IMR-90 (cell line): ENCODE measurements around the gene EIF3K. TPM values are rescaled to one million over a fixed set of nuclear protein-coding genes. Genes with fewer than 3 reads are reported as not detected.

Experiments used
- ATAC-seq: fragments of 200-7000 bp; cut with Tn5 transposase; 2 replicates; pipeline ENCODE4 v1.9.1; 2020; ENCODE audit warnings: low read depth, mild to moderate bottlenecking, moderate library complexity
- BruUV-seq: library from RNA; stranded (reverse); fragments of 400-500 nt; replicated peaks from 2 replicates; lab custom pipeline; 2021; lab: Mats Ljungman, UMichigan
- CTCF ChIA-PET: fragments of 300-600 bp; formaldehyde crosslinking; extraction: SDS; loops from one replicate; lab custom pipeline; 2021; ENCODE audit warnings: antibody characterized with exemption; lab: Yijun Ruan, JAX
- POLR2A ChIA-PET: fragments of 300-600 bp; sonication (Branson Sonifier 250); formaldehyde crosslinking; loops from one replicate; lab custom pipeline; 2022; ENCODE audit warnings: antibody characterized with exemption; ENCODE audit not compliant: unreplicated experiment; lab: Charles Lee
- DNase-seq: peaks from one replicate; pipeline ENCODE4 v3.0.0; 2013
- H2AFZ ChIP-seq: replicated peaks from 2 replicates; pipeline ENCODE3; 2013; ENCODE audit warnings: low read length, mild to moderate bottlenecking; ENCODE audit not compliant: poor library complexity
- H2AK5ac ChIP-seq: 2 replicates; pipeline ENCODE4 v1.6.1; 2013; ENCODE audit warnings: low read depth, low read length, inconsistent platforms
- H2AK9ac ChIP-seq: replicated peaks from 2 replicates; pipeline ENCODE3; 2013; ENCODE audit warnings: mild to moderate bottlenecking, low read depth, low read length, moderate library complexity; ENCODE audit not compliant: poor library complexity
- H2BK120ac ChIP-seq: 2 replicates; pipeline ENCODE4 v1.6.1; 2013; ENCODE audit warnings: low read depth, low read length, inconsistent platforms
- H2BK15ac ChIP-seq: 3 replicates; pipeline ENCODE4 v1.6.1; 2013; ENCODE audit warnings: low read depth, low read length, inconsistent platforms
- H2BK20ac ChIP-seq: 2 replicates; pipeline ENCODE4 v1.6.1; 2013; ENCODE audit warnings: low read depth, mild to moderate bottlenecking, inconsistent platforms, low read length, moderate library complexity
- H2BK5ac ChIP-seq: 2 replicates; pipeline ENCODE4 v1.6.1; 2013; ENCODE audit warnings: mild to moderate bottlenecking, low read depth, low read length, inconsistent platforms; ENCODE audit not compliant: poor library complexity, severe bottlenecking
- H3K14ac ChIP-seq: replicated peaks from 2 replicates; pipeline ENCODE4 v1.6.1; 2013; ENCODE audit warnings: low read depth, low read length, inconsistent platforms
- H3K18ac ChIP-seq: 2 replicates; pipeline ENCODE4 v1.6.1; 2013; ENCODE audit warnings: low read depth, low read length, control low read depth
- H3K23ac ChIP-seq: 2 replicates; pipeline ENCODE4 v1.6.1; 2013; ENCODE audit warnings: low read depth, low read length, inconsistent platforms
- H3K27ac ChIP-seq: 2 replicates; pipeline ENCODE4 v1.5.1; 2013; ENCODE audit warnings: mild to moderate bottlenecking, control low read depth, low read length; ENCODE audit not compliant: insufficient read depth
- H3K27me3 ChIP-seq: 2 replicates; pipeline ENCODE4 v1.6.1; 2013; ENCODE audit warnings: low read length; ENCODE audit not compliant: control insufficient read depth, insufficient read depth
- H3K36me3 ChIP-seq: 2 replicates; pipeline ENCODE4 v1.6.1; 2013; ENCODE audit warnings: low read length, mixed read lengths; ENCODE audit not compliant: control insufficient read depth, insufficient read depth
- H3K4ac ChIP-seq: 2 replicates; pipeline ENCODE4 v1.6.1; 2013; ENCODE audit warnings: low read depth, low read length, inconsistent platforms
- H3K4me1 ChIP-seq: 2 replicates; pipeline ENCODE4 v1.6.1; 2013; ENCODE audit warnings: low read length, mixed read lengths; ENCODE audit not compliant: control insufficient read depth, insufficient read depth
- H3K4me2 ChIP-seq: 2 replicates; pipeline ENCODE4 v1.6.1; 2013; ENCODE audit warnings: low read depth, mild to moderate bottlenecking, control low read depth, low read length, moderate library complexity
- H3K4me3 ChIP-seq: 2 replicates; pipeline ENCODE4 v1.5.1; 2013; ENCODE audit warnings: low read depth, mild to moderate bottlenecking, control low read depth, low read length, moderate library complexity; ENCODE audit not compliant: insufficient read depth
- H3K56ac ChIP-seq: 2 replicates; pipeline ENCODE4 v1.6.1; 2013; ENCODE audit warnings: low read length, inconsistent platforms; ENCODE audit not compliant: insufficient read depth; ENCODE audit errors: extremely low read depth
- H3K79me1 ChIP-seq, 2 experiments: 2 replicates each; pipeline ENCODE4 v1.6.1; 2013; ENCODE audit warnings: low read length in 2 of 2, inconsistent platforms in 1 of 2, low read depth in 1 of 2
- H3K9ac ChIP-seq: 2 replicates; pipeline ENCODE4 v1.6.1; 2013; ENCODE audit warnings: low read depth, low read length, control low read depth
- H3K9me1 ChIP-seq: 2 replicates; pipeline ENCODE4 v1.6.1; 2013; ENCODE audit warnings: low read length, inconsistent platforms; ENCODE audit not compliant: insufficient read depth
- H3K9me3 ChIP-seq: 2 replicates; pipeline ENCODE4 v1.6.1; 2013; ENCODE audit warnings: low read length; ENCODE audit not compliant: control insufficient read depth, insufficient read depth
- H4K20me1 ChIP-seq: 2 replicates; pipeline ENCODE4 v1.6.1; 2013; ENCODE audit warnings: low read length, inconsistent platforms; ENCODE audit not compliant: insufficient read depth
- H4K5ac ChIP-seq: 2 replicates; pipeline ENCODE4 v1.6.1; 2013; ENCODE audit warnings: mild to moderate bottlenecking, low read depth, low read length, control low read depth
- H4K8ac ChIP-seq, 2 experiments: 2 replicates each; pipeline ENCODE4 v1.6.1; 2013; ENCODE audit warnings: low read depth in 2 of 2, low read length in 2 of 2, control low read depth in 1 of 2, inconsistent platforms in 1 of 2
- H4K91ac ChIP-seq: 2 replicates; pipeline ENCODE4 v1.6.1; 2013; ENCODE audit warnings: low read depth, low read length, inconsistent platforms; ENCODE audit not compliant: insufficient read depth
- CEBPB ChIP-seq: IDR thresholded peaks from 2 replicates; pipeline ENCODE4 v1.6.1; 2012; ENCODE audit warnings: low read depth, low read length, improper control_type of control experiment
- CTCF ChIP-seq: conservative IDR thresholded peaks from 2 replicates; pipeline ENCODE4 v1.5.1; 2012; ENCODE audit warnings: mild to moderate bottlenecking, low read depth, low read length, improper control_type of control experiment
- MAFK ChIP-seq: IDR thresholded peaks from 2 replicates; pipeline ENCODE4 v1.6.1; 2012; ENCODE audit warnings: low read depth, low read length, improper control_type of control experiment
- MAZ ChIP-seq: IDR thresholded peaks from 2 replicates; pipeline ENCODE4 v1.6.1; 2012; ENCODE audit warnings: low read depth, mild to moderate bottlenecking, low read length, improper control_type of control experiment, moderate library complexity, borderline replicate concordance
- MXI1 ChIP-seq: IDR thresholded peaks from 2 replicates; pipeline ENCODE4 v1.6.1; 2012; ENCODE audit warnings: low read depth, mild to moderate bottlenecking, low read length, moderate library complexity, borderline replicate concordance
- POLR2A ChIP-seq: IDR thresholded peaks from 2 replicates; pipeline ENCODE4 v1.6.1; 2012; ENCODE audit warnings: mild to moderate bottlenecking, low read depth, low read length
- USF2 ChIP-seq: fragments of 150-350 bp; IDR thresholded peaks from 2 replicates; pipeline ENCODE4 v1.6.1; 2017; ENCODE audit warnings: mild to moderate bottlenecking, antibody characterized with exemption, low read length, low read depth
- WGBS, 2 experiments: methylation state at CpG; one replicate each; pipeline versions ENCODE4 v1.1.5 to v1.1.7; 2013; ENCODE audit warnings: missing lambda C conversion rate in 2 of 2; ENCODE audit not compliant: insufficient read length in 1 of 2; ENCODE audit errors: extremely low coverage in 2 of 2; 5-methylcytosine and 5-hydroxymethylcytosine counted together
- dilution Hi-C: fragments of 300-500 bp; cut with HindIII; formaldehyde crosslinking; loops from one replicate; pipeline ENCODE4 v1.14.3; 2018; ENCODE audit warnings: low sequenced_read_pairs; ENCODE audit not compliant: unreplicated experiment
- in situ Hi-C: fragments of 300-500 bp; cut with MboI; formaldehyde crosslinking; loops from 3 replicates; pipeline ENCODE4 v1.14.3; 2019; ENCODE audit warnings: low sequenced_read_pairs, inconsistent platforms, mixed read lengths
- intact Hi-C: fragments of 100-400 bp; cut with micrococcal nuclease; formaldehyde crosslinking; loops from 2 replicates; pipeline ENCODE4 v1.10.0; 2022
- polyA plus RNA-seq, 3 experiments: library from polyadenylated mRNA; depleted of rRNA; stranded (reverse); fragments of >200 nt; gene quantifications; 2 replicates each; pipeline ENCODE4 v1.2.3, GENCODE V29; 2012; ENCODE audit warnings: low replicate concordance in 1 of 3
- total RNA-seq: library from RNA; depleted of rRNA; stranded (reverse); fragments of >200 nt; gene quantifications from 2 replicates; pipeline ENCODE4 v1.2.3, GENCODE V29; 2012

Gene EIF3K
- total and polyA plus RNA-seq, 2 of the 4 experiments (the other 2 are of a cell fraction), result 575 to 1,137 TPM

- peak overlapping the region; percentile 20; the same call in 1 of the 2 replicates for H4K5ac ChIP-seq
- peak overlapping the region; percentile 64; the same call in 2 of the 3 replicates for H2BK15ac ChIP-seq
- H4K91ac ChIP-seq, result peak overlapping the region; percentile 48
- intact Hi-C loops, result loop anchor here (5.0 kb wide), 1 partner anchor 176 kb away; the partner anchor contains the start of gene ECH1
- peak overlapping the region in 1 of 2 experiments; percentile 64; a peak in 2 of 4 replicates for H4K8ac ChIP-seq
- in situ Hi-C loops, result no loop called here
- no TSS peak for BruUV-seq
- CTCF ChIA-PET, result interaction anchor here (0.6 kb wide), 1 partner anchor 300 kb away, joined by 5 read pairs; no protein-coding TSS in a partner anchor
- H3K9me3 ChIP-seq, result no peaks in the 10 kb centered on the region
- peak overlapping the region; percentile 60 for H2BK120ac ChIP-seq
- peak overlapping the region; percentile 22; the same call in 1 of the 2 replicates for H3K56ac ChIP-seq
- no peak overlapping the region for H2AK9ac ChIP-seq
- H3K23ac ChIP-seq, result peak overlapping the region; percentile 74; the same call in 1 of the 2 replicates
- dilution Hi-C loops, result no loop called here
- H2AFZ ChIP-seq, result no peak overlapping the region
- peaks cover 27% of the 10 kb centered on the region for H3K9me1 ChIP-seq
- POLR2A ChIA-PET, result interaction anchor here (1.5 kb wide), 1 partner anchor 35 kb away, joined by 4 read pairs; no protein-coding TSS in a partner anchor
- peak overlapping the region; percentile 82 for H3K4ac ChIP-seq
- peak overlapping the region; percentile 8; the same call in 1 of the 2 replicates for H3K9ac ChIP-seq
- peak overlapping the region; percentile 93 for H3K14ac ChIP-seq
- no peaks in the 10 kb centered on the region for H3K27me3 ChIP-seq
- H3K27ac ChIP-seq, result peak overlapping the region; percentile 54
- no peak overlapping the region; the same call in 1 of the 2 replicates for H3K4me2 ChIP-seq
- H4K20me1 ChIP-seq, result peaks cover 58% of the 10 kb centered on the region
- DNase-seq, result peak; percentile 63
- peak overlapping the region; percentile 61 for H2AK5ac ChIP-seq
- ATAC-seq, result no peak
- peaks cover 0 to 54% of the 10 kb centered on the region in 2 experiments; a peak in 2 of 4 replicates for H3K79me1 ChIP-seq
- peak overlapping the region; percentile 36; the same call in 1 of the 2 replicates for H2BK20ac ChIP-seq
- H2BK5ac ChIP-seq, result peak overlapping the region; percentile 83
- peaks cover 50% of the 10 kb centered on the region for H3K4me1 ChIP-seq
- peaks cover 17% of the 10 kb centered on the region for H3K36me3 ChIP-seq
- H3K18ac ChIP-seq, result peak overlapping the region; percentile 43; the same call in 1 of the 2 replicates
- TF ChIP-seq MAFK (no peak), MAZ (no peak), CTCF (no peak), MXI1 (no peak), POLR2A (no peak), CEBPB (peak; percentile 91), USF2 (no peak)
- H3K4me3 ChIP-seq, result no peak overlapping the region
- no CpG with 5 or more reads among the region's 7 CpGs for WGBS, 2 experiments
These were observed 37.4 kb downstream of the EIF3K start for GRCh38 chr19:38656171-38656981.
